Ovary (tissue), 3 donors: Measurements from ENCODE around the gene S1PR1.

Experiments
- EP300 ChIP-seq: sonication (generic); formaldehyde crosslinking; IDR thresholded peaks from one replicate; pipeline ENCODE4 v1.6.1; 2017; ENCODE audit warnings: antibody characterized with exemption
- POLR2A ChIP-seq: fragments of 450-650 bp; IDR thresholded peaks from one replicate; pipeline ENCODE4 v1.6.1; 2017; ENCODE audit warnings: antibody characterized with exemption, mild to moderate bottlenecking, moderate library complexity
- TF ChIP-seq, protein P1 (sequence below), 3 donors: fragments of 450-650 bp in 2 of 3; fragments of 200-600 bp in 1 of 3; IDR thresholded peaks; one replicate each; pipeline versions ENCODE4 v1.5.1 to v1.8.0; 2016 to 2022; ENCODE audit warnings: antibody characterized with exemption in 3 of 3, mild to moderate bottlenecking in 1 of 3
- donor health status: DM: no; HTN: no; CAD: no.

GRCh38 chr1:101235696-101236515 lies 913 bp upstream of the S1PR1 start:
- TF ChIP-seq, protein P1, sequence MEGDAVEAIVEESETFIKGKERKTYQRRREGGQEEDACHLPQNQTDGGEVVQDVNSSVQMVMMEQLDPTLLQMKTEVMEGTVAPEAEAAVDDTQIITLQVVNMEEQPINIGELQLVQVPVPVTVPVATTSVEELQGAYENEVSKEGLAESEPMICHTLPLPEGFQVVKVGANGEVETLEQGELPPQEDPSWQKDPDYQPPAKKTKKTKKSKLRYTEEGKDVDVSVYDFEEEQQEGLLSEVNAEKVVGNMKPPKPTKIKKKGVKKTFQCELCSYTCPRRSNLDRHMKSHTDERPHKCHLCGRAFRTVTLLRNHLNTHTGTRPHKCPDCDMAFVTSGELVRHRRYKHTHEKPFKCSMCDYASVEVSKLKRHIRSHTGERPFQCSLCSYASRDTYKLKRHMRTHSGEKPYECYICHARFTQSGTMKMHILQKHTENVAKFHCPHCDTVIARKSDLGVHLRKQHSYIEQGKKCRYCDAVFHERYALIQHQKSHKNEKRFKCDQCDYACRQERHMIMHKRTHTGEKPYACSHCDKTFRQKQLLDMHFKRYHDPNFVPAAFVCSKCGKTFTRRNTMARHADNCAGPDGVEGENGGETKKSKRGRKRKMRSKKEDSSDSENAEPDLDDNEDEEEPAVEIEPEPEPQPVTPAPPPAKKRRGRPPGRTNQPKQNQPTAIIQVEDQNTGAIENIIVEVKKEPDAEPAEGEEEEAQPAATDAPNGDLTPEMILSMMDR (IDR thresholded peaks at IDR 0.05), result no peak
- TF ChIP-seq POLR2A (no peak), EP300 (no peak)
